Measurements from ENCODE around the gene FBXO46. TPM values are rescaled to one million over a fixed set of nuclear protein-coding genes. Genes with fewer than 3 reads are reported as not detected.
A peak's percentile ranks its signal among the peaks of the same experiment; 100 is the strongest.
"Not testable (repeated sequence)": the region's sequence is repeated elsewhere in the genome, so short reads cannot be mapped to it uniquely, and the experiment has no call there.

The FBXO46 gene
- total RNA-seq, 2 donors from 2014 or later, result 27.3 to 28.0 TPM

GRCh38 chr19:45767410-45767880 lies 36.7 kb upstream of the FBXO46 start:
- ATAC-seq (no peak), DNase-seq (peak; percentile 72 to 81)
- intact Hi-C loops (cut with DNase I, micrococcal nuclease), result loop anchor here in 1 of 2 donors (10.0 kb wide), 1 partner anchor 53 kb away; no protein-coding TSS in a partner anchor

- intact Hi-C loops (cut with DNase I, micrococcal nuclease), result loop anchor here in 1 of 2 donors (10.0 kb wide), 1 partner anchor 52 kb away; no protein-coding TSS in a partner anchor
- DNase-seq (peak; percentile 36 to 46), ATAC-seq (no peak)
Observed at GRCh38 chr19:45766869-45767346, 36.2 kb upstream of the FBXO46 start.

- DNase-seq, result no peak
- ATAC-seq, result no peak
- intact Hi-C loops (cut with DNase I, micrococcal nuclease), result loop anchor here in 1 of 2 donors (10.0 kb wide), 1 partner anchor 52 kb away; no protein-coding TSS in a partner anchor
Observed at GRCh38 chr19:45766296-45766868, 35.7 kb upstream of the FBXO46 start.

- ATAC-seq, result no peak
- peak in 1 of 2 donors; percentile 39 for DNase-seq
- intact Hi-C loops (cut with DNase I, micrococcal nuclease), result loop anchor here in 1 of 2 donors (10.0 kb wide), 1 partner anchor 51 kb away; no protein-coding TSS in a partner anchor
Observed at GRCh38 chr19:45765702-45766295, 35.1 kb upstream of the FBXO46 start.

- no peak for DNase-seq
- intact Hi-C loops (cut with DNase I, micrococcal nuclease), result loop anchor here in 1 of 2 donors (10.0 kb wide), 1 partner anchor 50 kb away; no protein-coding TSS in a partner anchor
- no peak for ATAC-seq
Observed at GRCh38 chr19:45764945-45765701, 34.4 kb upstream of the FBXO46 start.

- DNase-seq, result no peak
- no peak for ATAC-seq
- intact Hi-C loops (cut with DNase I, micrococcal nuclease), result loop anchor here in 1 of 2 donors (10.0 kb wide), 1 partner anchor 50 kb away; no protein-coding TSS in a partner anchor
Observed at GRCh38 chr19:45764475-45764874, 33.8 kb upstream of the FBXO46 start.

DNA sequence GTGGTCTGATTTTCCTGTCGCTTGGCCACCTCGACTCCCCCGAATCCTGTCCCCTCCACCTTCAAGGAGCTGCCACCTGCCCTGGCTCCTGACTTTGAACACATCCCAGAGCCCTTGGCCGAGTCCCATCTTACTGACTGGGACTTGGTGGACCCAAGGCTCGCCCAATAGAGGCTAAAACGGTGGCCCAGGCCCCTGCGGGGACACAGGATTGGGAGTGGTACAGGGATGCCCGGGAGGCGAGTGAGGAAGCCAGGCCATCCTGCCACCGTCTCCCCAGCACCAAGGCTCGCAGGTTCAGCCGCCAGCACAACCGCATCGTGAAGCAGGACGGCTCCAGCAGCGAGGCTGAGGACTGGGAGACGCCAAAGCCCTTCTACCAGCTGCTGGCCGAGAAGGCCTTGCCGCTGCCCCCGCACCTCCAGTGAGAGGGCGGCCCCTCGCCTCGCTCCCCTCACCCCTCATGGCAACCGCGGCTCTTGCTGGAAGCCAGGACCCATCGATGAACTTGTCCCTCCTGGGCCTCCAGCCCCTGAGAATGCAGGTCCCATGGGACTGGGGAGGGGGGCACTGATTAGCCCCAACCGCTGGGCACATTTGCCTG lies 33.1 kb upstream of the FBXO46 start:
- no peak for ATAC-seq
- intact Hi-C loops (cut with DNase I, micrococcal nuclease), result loop anchor here in 1 of 2 donors (10.0 kb wide), 1 partner anchor 49 kb away; no protein-coding TSS in a partner anchor
- DNase-seq, result no peak

- DNase-seq (no peak), ATAC-seq (no peak)
- intact Hi-C loops (cut with DNase I, micrococcal nuclease), result loop anchor here in 1 of 2 donors (10.0 kb wide), 1 partner anchor 48 kb away; no protein-coding TSS in a partner anchor
Observed at GRCh38 chr19:45762870-45763631, 32.4 kb upstream of the FBXO46 start.

- intact Hi-C loops (cut with DNase I, micrococcal nuclease), result loop anchor here in 1 of 2 donors (10.0 kb wide), 1 partner anchor 47 kb away; no protein-coding TSS in a partner anchor
- DNase-seq, result no peak
- ATAC-seq, result no peak
Observed at GRCh38 chr19:45761714-45762113, 31.0 kb upstream of the FBXO46 start.

GRCh38 chr19:45758921-45759320 lies 28.2 kb upstream of the FBXO46 start:
- intact Hi-C loops (cut with DNase I, micrococcal nuclease), result no loop called here
- ATAC-seq (no peak), DNase-seq (no peak)

GRCh38 chr19:45757695-45758094 lies 27.0 kb upstream of the FBXO46 start:
- ATAC-seq (no peak), DNase-seq (no peak)
- intact Hi-C loops (cut with DNase I, micrococcal nuclease), result no loop called here

DNA sequence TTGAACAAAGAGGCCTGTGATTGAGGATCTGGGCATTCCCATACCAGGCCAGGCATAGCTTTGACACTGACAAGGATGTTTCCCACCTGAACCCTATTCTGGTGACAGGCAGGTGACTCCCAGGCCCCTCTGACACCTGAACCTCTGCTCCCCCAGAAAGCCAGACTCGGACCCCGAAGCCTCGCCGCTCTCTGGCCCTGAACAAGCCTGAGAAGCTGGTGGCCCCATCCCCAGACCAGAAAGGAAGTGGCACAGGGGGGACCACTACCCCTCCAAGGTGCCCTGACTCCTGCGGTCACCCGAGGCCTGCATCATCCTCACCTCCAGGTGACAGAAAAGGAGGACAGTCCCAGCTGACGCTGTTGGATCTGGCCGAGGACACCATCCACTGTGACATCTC lies 23.6 kb upstream of the FBXO46 start:
- ATAC-seq (no peak), DNase-seq (no peak)
- intact Hi-C loops (cut with DNase I, micrococcal nuclease), result no loop called here

GRCh38 chr19:45753548-45753947 lies 22.9 kb upstream of the FBXO46 start:
- ATAC-seq (no peak), DNase-seq (no peak)
- intact Hi-C loops (cut with DNase I, micrococcal nuclease), result no loop called here

DNA sequence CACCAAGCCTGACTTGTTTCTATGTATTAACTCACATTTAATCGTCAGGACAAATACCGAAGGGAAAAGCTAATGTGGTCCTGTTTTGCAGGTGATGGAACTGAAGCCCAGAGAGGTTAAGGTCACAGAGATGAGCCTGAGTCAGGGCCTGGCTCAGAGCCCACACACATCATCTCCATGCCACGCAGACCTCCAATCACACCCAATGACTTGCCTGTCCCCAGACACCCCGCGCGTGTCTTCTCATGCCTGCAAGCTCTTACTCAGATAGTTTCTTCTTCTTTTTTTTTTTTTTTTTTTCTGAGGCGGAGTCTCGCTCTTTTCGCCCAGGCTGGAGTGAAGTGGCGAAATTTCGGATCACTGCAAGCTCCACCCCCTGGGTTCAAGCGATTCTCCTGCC lies 21.9 kb upstream of the FBXO46 start:
- intact Hi-C loops (cut with DNase I, micrococcal nuclease), result no loop called here
- ATAC-seq (no peak), DNase-seq (no peak)

GRCh38 chr19:45751483-45751882 lies 20.8 kb upstream of the FBXO46 start:
- intact Hi-C loops (cut with DNase I, micrococcal nuclease); DNase-seq; ATAC-seq: not testable (repeated sequence)

- DNase-seq (no peak), ATAC-seq (no peak)
- intact Hi-C loops (cut with DNase I, micrococcal nuclease), result no loop called here
Observed at GRCh38 chr19:45747513-45747912, 16.8 kb upstream of the FBXO46 start.

DNA sequence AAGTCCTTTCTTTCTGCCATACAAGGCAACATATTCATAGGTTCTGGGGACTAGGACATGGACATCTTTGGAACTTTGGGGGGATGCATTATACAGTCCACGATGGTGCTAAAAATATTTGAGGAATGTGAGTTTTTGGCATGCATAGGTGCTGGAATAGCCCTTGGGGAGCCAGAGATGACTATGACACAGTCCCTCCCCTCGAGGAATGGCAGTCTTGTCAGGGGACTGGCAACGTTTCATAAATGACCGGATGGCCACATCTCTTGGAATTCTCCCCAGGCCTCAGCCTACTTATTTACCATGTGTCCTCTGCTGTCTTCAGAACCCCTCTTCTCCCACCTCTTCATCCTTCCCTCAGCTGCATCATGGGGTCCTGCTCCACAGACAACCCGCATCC lies 16.2 kb upstream of the FBXO46 start:
- ATAC-seq, result no peak
- intact Hi-C loops (cut with DNase I, micrococcal nuclease), result no loop called here
- no peak for DNase-seq

DNA sequence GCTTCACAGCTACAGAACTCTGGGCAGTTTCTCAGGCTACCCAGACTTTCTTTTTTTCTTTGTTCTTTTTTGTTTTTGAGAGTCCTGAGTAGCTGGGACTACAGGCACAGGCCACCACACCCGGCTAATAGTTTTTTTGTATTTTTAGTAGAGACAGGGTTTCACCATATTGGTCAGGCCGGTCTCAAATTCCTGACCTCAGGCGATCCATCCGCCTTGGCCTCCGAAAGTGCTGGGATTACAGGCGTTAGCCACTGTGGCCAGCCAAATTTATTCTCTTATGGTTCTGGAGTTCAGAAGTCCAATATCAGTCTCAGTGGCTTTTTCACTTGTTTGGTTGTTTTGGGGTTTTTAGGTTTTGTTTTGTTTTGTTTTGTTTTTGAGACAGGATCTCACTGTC lies 14.9 kb upstream of the FBXO46 start:
- intact Hi-C loops (cut with DNase I, micrococcal nuclease), result no loop called here
- DNase-seq, result no peak
- ATAC-seq, result no peak
